ENCODE measurements around the gene PPIB.

Gene PPIB

GRCh38 chr15:64149893-64150578 is 12.8 kb downstream of the PPIB start:
- TF ChIP-seq ZFX (IDR thresholded peaks at IDR 0.05; ENCODE audit: borderline replicate concordance): no peak
- no peak for TF ChIP-seq CTCF (IDR thresholded peaks at IDR 0.05)
- no peak overlapping the region for H3K27ac ChIP-seq

GRCh38 chr15:64149424-64149823 is 13.4 kb downstream of the PPIB start:
- no peak for TF ChIP-seq ZFX (IDR thresholded peaks at IDR 0.05; ENCODE audit: borderline replicate concordance)
- peak; percentile 43 for TF ChIP-seq CTCF (IDR thresholded peaks at IDR 0.05)
- H3K27ac ChIP-seq: no peak overlapping the region

GRCh38 chr15:64148581-64148980 is 14.2 kb downstream of the PPIB start:
- TF ChIP-seq CTCF (IDR thresholded peaks at IDR 0.05) (no peak), ZFX (IDR thresholded peaks at IDR 0.05; ENCODE audit: borderline replicate concordance) (no peak)
- H3K27ac ChIP-seq: no peak overlapping the region

- H3K27ac ChIP-seq: no peak overlapping the region
- TF ChIP-seq ZFX (IDR thresholded peaks at IDR 0.05; ENCODE audit: borderline replicate concordance): no peak
- TF ChIP-seq CTCF (IDR thresholded peaks at IDR 0.05): no peak
Measured at GRCh38 chr15:64148168-64148567, 14.7 kb downstream of the PPIB start.

- no peak for TF ChIP-seq CTCF (IDR thresholded peaks at IDR 0.05)
- TF ChIP-seq ZFX (IDR thresholded peaks at IDR 0.05; ENCODE audit: borderline replicate concordance): no peak
- H3K27ac ChIP-seq: no peak overlapping the region
Measured at GRCh38 chr15:64146885-64147681, 15.7 kb downstream of the PPIB start.

GRCh38 chr15:64146520-64146884 is 16.3 kb downstream of the PPIB start:
- no peak overlapping the region for H3K27ac ChIP-seq
- TF ChIP-seq CTCF (IDR thresholded peaks at IDR 0.05) (no peak), ZFX (IDR thresholded peaks at IDR 0.05; ENCODE audit: borderline replicate concordance) (no peak)

- no peak overlapping the region for H3K27ac ChIP-seq
- TF ChIP-seq ZFX (IDR thresholded peaks at IDR 0.05; ENCODE audit: borderline replicate concordance): no peak
- no peak for TF ChIP-seq CTCF (IDR thresholded peaks at IDR 0.05)
Measured at GRCh38 chr15:64146041-64146440, 16.8 kb downstream of the PPIB start.

All from 22Rv1 (cell line).